Endodermal cell (in vitro differentiated cells): Measurements from ENCODE around the gene LILRA1. TPM values are rescaled to one million over a fixed set of nuclear protein-coding genes. Genes with fewer than 3 reads are reported as not detected.
"Not testable (repeated sequence)": the region's sequence is repeated elsewhere in the genome, so short reads cannot be mapped to it uniquely, and the experiment has no call there.

Experiments
- DNase-seq: peaks from one replicate; pipeline ENCODE4 v3.0.0-alpha.2; 2017
- H3K27ac ChIP-seq: 2 replicates; pipeline ENCODE4 v1.5.1; 2013; ENCODE audit warnings: mild to moderate bottlenecking, low read depth, low read length, moderate library complexity
- H3K27me3 ChIP-seq: 2 replicates; pipeline ENCODE4 v1.6.1; 2013; ENCODE audit warnings: mild to moderate bottlenecking, low read length, moderate library complexity; ENCODE audit not compliant: insufficient read depth, control insufficient read depth, poor library complexity, severe bottlenecking
- H3K36me3 ChIP-seq: 2 replicates; pipeline ENCODE4 v1.7.0; 2013; ENCODE audit warnings: mild to moderate bottlenecking, low read length, moderate library complexity; ENCODE audit not compliant: control insufficient read depth, insufficient read depth
- H3K4me1 ChIP-seq: one replicate; pipeline ENCODE4 v1.7.0; 2013; ENCODE audit warnings: low read length; ENCODE audit not compliant: control insufficient read depth, insufficient read depth
- H3K4me3 ChIP-seq: 2 replicates; pipeline ENCODE4 v1.5.1; 2013; ENCODE audit warnings: mild to moderate bottlenecking, low read length, moderate library complexity
- H3K9ac ChIP-seq: 2 replicates; pipeline ENCODE4 v1.6.1; 2013; ENCODE audit warnings: mild to moderate bottlenecking, low read length, moderate library complexity; ENCODE audit not compliant: poor library complexity, severe bottlenecking; ENCODE audit errors: extremely low read depth
- H3K9me3 ChIP-seq: 2 replicates; pipeline ENCODE4 v1.6.1; 2013; ENCODE audit warnings: mild to moderate bottlenecking, low read length, moderate library complexity; ENCODE audit not compliant: control insufficient read depth
- H3K27ac Mint-ChIP-seq: 2 replicates; pipeline ENCODE4 v1.8.0; 2020; ENCODE audit warnings: mixed read lengths
- H3K27me3 Mint-ChIP-seq: 2 replicates; pipeline ENCODE4 v1.8.0; 2021; ENCODE audit warnings: mild to moderate bottlenecking, mixed read lengths; ENCODE audit not compliant: insufficient read depth
- H3K36me3 Mint-ChIP-seq: 2 replicates; pipeline ENCODE4 v1.8.0; 2020; ENCODE audit warnings: low read depth, mixed read lengths
- H3K4me1 Mint-ChIP-seq: 2 replicates; pipeline ENCODE4 v1.8.0; 2020; ENCODE audit warnings: mixed read lengths
- H3K4me3 Mint-ChIP-seq: 2 replicates; pipeline ENCODE4 v1.8.0; 2020; ENCODE audit warnings: mild to moderate bottlenecking, moderate library complexity, mixed read lengths
- H3K9me3 Mint-ChIP-seq: 2 replicates; pipeline ENCODE4 v1.8.0; 2020; ENCODE audit warnings: mild to moderate bottlenecking, mixed read lengths
- CTCF ChIP-seq: fragments of 200-600 bp; sonication (generic); conservative IDR thresholded peaks from 2 replicates; pipeline ENCODE4 v1.5.0; 2021; ENCODE audit warnings: antibody characterized with exemption, mild to moderate bottlenecking
- WGBS, 2 experiments: methylation state at CpG; one replicate each; pipeline versions ENCODE4 v1.1.5 to v1.1.7; 2013; ENCODE audit warnings: missing lambda C conversion rate in 2 of 2, mixed read lengths in 1 of 2; ENCODE audit not compliant: insufficient coverage in 1 of 2, insufficient read length in 1 of 2; 5-methylcytosine and 5-hydroxymethylcytosine counted together
- total RNA-seq, 2 donors: library from RNA; stranded (reverse); fragmentation: NEBNext Ultra II Directional in 1 of 2; extraction: Animal tissue kit (Norgen Biotek cat#: 25700) in 1 of 2; gene quantifications; 2 replicates in 1 of 2; 3 replicates in 1 of 2; pipeline ENCODE4 v1.2.1, GENCODE V29; 2021

Gene LILRA1
- total RNA-seq, 2 donors from 2014 or later = not detected

- Histone ChIP-seq H3K27ac (no peak overlapping the region), H3K4me1 (no peaks in the 10 kb centered on the region), H3K4me3 (no peak overlapping the region), H3K9ac (no peak overlapping the region), H3K9me3 (peaks cover 30% of the 10 kb centered on the region), H3K27me3 (no peaks in the 10 kb centered on the region), H3K36me3 (no peaks in the 10 kb centered on the region)
- WGBS, 2 experiments = 80 to 81% methylated on average over 1 to 5 of the region's 5 CpGs
- DNase-seq = no peak
- Mint-ChIP-seq H3K9me3 (peaks cover 89% of the 10 kb centered on the region), H3K27me3 (no peaks in the 10 kb centered on the region), H3K27ac (no peak overlapping the region), H3K36me3 (no peaks in the 10 kb centered on the region), H3K4me1 (no peaks in the 10 kb centered on the region), H3K4me3 (no peak overlapping the region)
- TF ChIP-seq CTCF = no peak
These were observed 1.3 kb downstream of the LILRA1 start for GRCh38 chr19:54594737-54595136.

GRCh38 chr19:54595680-54596436 is 2.4 kb downstream of the LILRA1 start:
- not testable (repeated sequence) for DNase-seq, H3K4me3 Mint-ChIP-seq, H3K36me3 ChIP-seq, H3K27ac Mint-ChIP-seq, H3K27ac ChIP-seq, H3K4me1 Mint-ChIP-seq, H3K9ac ChIP-seq, H3K27me3 ChIP-seq, H3K4me1 ChIP-seq, H3K4me3 ChIP-seq, H3K36me3 Mint-ChIP-seq, H3K27me3 Mint-ChIP-seq
- 73 to 81% methylated on average over 9 to 26 of the region's 26 CpGs for WGBS, 2 experiments
- peaks cover 89% of the 10 kb centered on the region for H3K9me3 Mint-ChIP-seq
- peaks cover 31% of the 10 kb centered on the region for H3K9me3 ChIP-seq

- 38 to 62% methylated on average over 1 to 5 of the region's 5 CpGs for WGBS, 2 experiments
- H3K4me1 Mint-ChIP-seq = no peaks in the 10 kb centered on the region
- H3K9me3 Mint-ChIP-seq = peaks cover 83% of the 10 kb centered on the region
These were observed 6.8 kb downstream of the LILRA1 start for GRCh38 chr19:54600212-54600611.

More at GRCh38 chr19:54600212-54600611, 6.8 kb downstream of the LILRA1 start:
- TF ChIP-seq CTCF = no peak
- H3K4me1 ChIP-seq = no peaks in the 10 kb centered on the region
- Mint-ChIP-seq H3K27ac (no peak overlapping the region), H3K4me3 (no peak overlapping the region), H3K36me3 (no peaks in the 10 kb centered on the region), H3K27me3 (no peaks in the 10 kb centered on the region)
- no peak overlapping the region for H3K27ac ChIP-seq
- no peak overlapping the region for H3K9ac ChIP-seq
- no peaks in the 10 kb centered on the region for H3K36me3 ChIP-seq
- peaks cover 61% of the 10 kb centered on the region for H3K9me3 ChIP-seq
- no peak overlapping the region for H3K4me3 ChIP-seq
- H3K27me3 ChIP-seq = no peaks in the 10 kb centered on the region
- DNase-seq = no peak
